Omental fat pad (tissue), 4 donors: Measurements from ENCODE around the gene TAS1R3. TPM values are rescaled to one million over a fixed set of nuclear protein-coding genes. Genes with fewer than 3 reads are reported as not detected.

Experiments used
- ATAC-seq: fragments of 150-250 bp; one replicate; pipeline ENCODE4 v1.9.1; 2016; ENCODE audit warnings: mild to moderate bottlenecking, moderate library complexity; ENCODE audit not compliant: low FRiP score
- DNase-seq: peaks from one replicate; pipeline ENCODE4 v3.0.0-alpha.2; 2019; ENCODE audit warnings: low spot score
- CTCF ChIP-seq, 3 donors: fragments of 450-650 bp; IDR thresholded peaks; one replicate each; pipeline ENCODE4 v1.5.1; 2016 to 2017; ENCODE audit warnings: antibody characterized with exemption in 3 of 3, mild to moderate bottlenecking in 3 of 3, moderate library complexity in 2 of 3
- total RNA-seq, 4 donors: library from RNA; depleted of rRNA; stranded (reverse); fragments of >200 nt; gene quantifications; one replicate each; pipeline ENCODE4 v1.1.0, GENCODE V29; 2016

TAS1R3 gene
- total RNA-seq, 4 donors from 2014 or later, result 0.12 to 0.32 (median 0.16) TPM

GRCh38 chr1:1322418-1322817 is 8.7 kb upstream of the TAS1R3 start:
- DNase-seq, result no peak
- ATAC-seq, result no peak
- no peak for TF ChIP-seq CTCF (IDR thresholded peaks at IDR 0.05)

- no peak for ATAC-seq
- TF ChIP-seq CTCF (IDR thresholded peaks at IDR 0.05), result no peak
Measured at GRCh38 chr1:1322952-1323351, 8.1 kb upstream of the TAS1R3 start.

GRCh38 chr1:1324084-1324523 is 7.0 kb upstream of the TAS1R3 start:
- no peak for TF ChIP-seq CTCF (IDR thresholded peaks at IDR 0.05)
- ATAC-seq (peak; percentile 2), DNase-seq (no peak)

More at GRCh38 chr1:1322952-1323351, 8.1 kb upstream of the TAS1R3 start:
- DNase-seq, result no peak

GRCh38 chr1:1324524-1325287 is 6.4 kb upstream of the TAS1R3 start, which contains the start of the genes CPTP and INTS11:
Gene CPTP (plus strand): TSS chr1:1324802. CDS start chr1:1326911, 2,109 bp downstream.
Gene INTS11 (minus strand): TSS chr1:1324660. CDS start chr1:1324608, 52 bp downstream.
- peak; percentile 79 for ATAC-seq
- no peak for TF ChIP-seq CTCF (IDR thresholded peaks at IDR 0.05)
- DNase-seq, result peak; percentile 80

GRCh38 chr1:1325288-1326074 is 5.6 kb upstream of the TAS1R3 start:
- DNase-seq (no peak), ATAC-seq (no peak)
- TF ChIP-seq CTCF (IDR thresholded peaks at IDR 0.05), result no peak

GRCh38 chr1:1326075-1326605 is 4.9 kb upstream of the TAS1R3 start:
- TF ChIP-seq CTCF (IDR thresholded peaks at IDR 0.05), result no peak
- ATAC-seq, result no peak
- DNase-seq, result no peak
